ENCODE measurements around the gene PCDH15. TPM values are rescaled to one million over a fixed set of nuclear protein-coding genes. Genes with fewer than 3 reads are reported as not detected.

PCDH15 gene
- total and polyA plus RNA-seq, 2 experiments from 2014 or later = 0.29 to 0.66 TPM

- no peaks in the 10 kb centered on the region for H3K27me3 ChIP-seq (ENCODE audit: insufficient read depth)
- ATAC-seq (no peak), DNase-seq (ENCODE audit: low spot score) (no peak)
- H3K79me2 ChIP-seq (replicated peaks; ENCODE audit: insufficient read depth) = no peaks in the 10 kb centered on the region
- Mint-ChIP-seq H3K9me3 (no peaks in the 10 kb centered on the region), H3K4me1 (peaks cover 5% of the 10 kb centered on the region; the same call in 1 of the 3 replicates), H3K27ac (no peak overlapping the region), H3K36me3 (ENCODE audit: low read depth) (no peaks in the 10 kb centered on the region), H3K27me3 (ENCODE audit: insufficient read depth, low read depth, poor library complexity) (no peaks in the 10 kb centered on the region), H3K4me3 (no peak overlapping the region)
- no peak overlapping the region for H3K4me3 ChIP-seq
- H3K4me2 ChIP-seq = no peak overlapping the region
- TF ChIP-seq, protein P1, sequence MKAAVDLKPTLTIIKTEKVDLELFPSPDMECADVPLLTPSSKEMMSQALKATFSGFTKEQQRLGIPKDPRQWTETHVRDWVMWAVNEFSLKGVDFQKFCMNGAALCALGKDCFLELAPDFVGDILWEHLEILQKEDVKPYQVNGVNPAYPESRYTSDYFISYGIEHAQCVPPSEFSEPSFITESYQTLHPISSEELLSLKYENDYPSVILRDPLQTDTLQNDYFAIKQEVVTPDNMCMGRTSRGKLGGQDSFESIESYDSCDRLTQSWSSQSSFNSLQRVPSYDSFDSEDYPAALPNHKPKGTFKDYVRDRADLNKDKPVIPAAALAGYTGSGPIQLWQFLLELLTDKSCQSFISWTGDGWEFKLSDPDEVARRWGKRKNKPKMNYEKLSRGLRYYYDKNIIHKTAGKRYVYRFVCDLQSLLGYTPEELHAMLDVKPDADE (IDR thresholded peaks at IDR 0.05) = no peak
- TF ChIP-seq NANOG (IDR thresholded peaks at IDR 0.05; ENCODE audit: borderline replicate concordance) = no peak
- TF ChIP-seq ZNF114 (CRISPR knock-in tag; IDR thresholded peaks at IDR 0.05) = no peak
- TF ChIP-seq EZH2phosphoT487 (IDR thresholded peaks at IDR 0.05; ENCODE audit: unreplicated experiment) = no peak
- TF ChIP-seq REST (IDR thresholded peaks at IDR 0.05; ENCODE audit: unreplicated experiment) = no peak
- no peak for TF ChIP-seq STAT1 (IDR thresholded peaks at IDR 0.05; ENCODE audit: unreplicated experiment)
- TF ChIP-seq, protein P2, sequence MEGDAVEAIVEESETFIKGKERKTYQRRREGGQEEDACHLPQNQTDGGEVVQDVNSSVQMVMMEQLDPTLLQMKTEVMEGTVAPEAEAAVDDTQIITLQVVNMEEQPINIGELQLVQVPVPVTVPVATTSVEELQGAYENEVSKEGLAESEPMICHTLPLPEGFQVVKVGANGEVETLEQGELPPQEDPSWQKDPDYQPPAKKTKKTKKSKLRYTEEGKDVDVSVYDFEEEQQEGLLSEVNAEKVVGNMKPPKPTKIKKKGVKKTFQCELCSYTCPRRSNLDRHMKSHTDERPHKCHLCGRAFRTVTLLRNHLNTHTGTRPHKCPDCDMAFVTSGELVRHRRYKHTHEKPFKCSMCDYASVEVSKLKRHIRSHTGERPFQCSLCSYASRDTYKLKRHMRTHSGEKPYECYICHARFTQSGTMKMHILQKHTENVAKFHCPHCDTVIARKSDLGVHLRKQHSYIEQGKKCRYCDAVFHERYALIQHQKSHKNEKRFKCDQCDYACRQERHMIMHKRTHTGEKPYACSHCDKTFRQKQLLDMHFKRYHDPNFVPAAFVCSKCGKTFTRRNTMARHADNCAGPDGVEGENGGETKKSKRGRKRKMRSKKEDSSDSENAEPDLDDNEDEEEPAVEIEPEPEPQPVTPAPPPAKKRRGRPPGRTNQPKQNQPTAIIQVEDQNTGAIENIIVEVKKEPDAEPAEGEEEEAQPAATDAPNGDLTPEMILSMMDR (conservative IDR thresholded peaks at IDR 0.05; ENCODE audit: low read depth in 2 of 2) = no peak
- no peak for TF ChIP-seq CREB1 (CRISPR knock-in tag; IDR thresholded peaks at IDR 0.05; ENCODE audit: low read depth)
- no peak for TF ChIP-seq EZH2 (IDR thresholded peaks at IDR 0.05; ENCODE audit: low read depth, unreplicated experiment)
- TF ChIP-seq, protein P3, sequence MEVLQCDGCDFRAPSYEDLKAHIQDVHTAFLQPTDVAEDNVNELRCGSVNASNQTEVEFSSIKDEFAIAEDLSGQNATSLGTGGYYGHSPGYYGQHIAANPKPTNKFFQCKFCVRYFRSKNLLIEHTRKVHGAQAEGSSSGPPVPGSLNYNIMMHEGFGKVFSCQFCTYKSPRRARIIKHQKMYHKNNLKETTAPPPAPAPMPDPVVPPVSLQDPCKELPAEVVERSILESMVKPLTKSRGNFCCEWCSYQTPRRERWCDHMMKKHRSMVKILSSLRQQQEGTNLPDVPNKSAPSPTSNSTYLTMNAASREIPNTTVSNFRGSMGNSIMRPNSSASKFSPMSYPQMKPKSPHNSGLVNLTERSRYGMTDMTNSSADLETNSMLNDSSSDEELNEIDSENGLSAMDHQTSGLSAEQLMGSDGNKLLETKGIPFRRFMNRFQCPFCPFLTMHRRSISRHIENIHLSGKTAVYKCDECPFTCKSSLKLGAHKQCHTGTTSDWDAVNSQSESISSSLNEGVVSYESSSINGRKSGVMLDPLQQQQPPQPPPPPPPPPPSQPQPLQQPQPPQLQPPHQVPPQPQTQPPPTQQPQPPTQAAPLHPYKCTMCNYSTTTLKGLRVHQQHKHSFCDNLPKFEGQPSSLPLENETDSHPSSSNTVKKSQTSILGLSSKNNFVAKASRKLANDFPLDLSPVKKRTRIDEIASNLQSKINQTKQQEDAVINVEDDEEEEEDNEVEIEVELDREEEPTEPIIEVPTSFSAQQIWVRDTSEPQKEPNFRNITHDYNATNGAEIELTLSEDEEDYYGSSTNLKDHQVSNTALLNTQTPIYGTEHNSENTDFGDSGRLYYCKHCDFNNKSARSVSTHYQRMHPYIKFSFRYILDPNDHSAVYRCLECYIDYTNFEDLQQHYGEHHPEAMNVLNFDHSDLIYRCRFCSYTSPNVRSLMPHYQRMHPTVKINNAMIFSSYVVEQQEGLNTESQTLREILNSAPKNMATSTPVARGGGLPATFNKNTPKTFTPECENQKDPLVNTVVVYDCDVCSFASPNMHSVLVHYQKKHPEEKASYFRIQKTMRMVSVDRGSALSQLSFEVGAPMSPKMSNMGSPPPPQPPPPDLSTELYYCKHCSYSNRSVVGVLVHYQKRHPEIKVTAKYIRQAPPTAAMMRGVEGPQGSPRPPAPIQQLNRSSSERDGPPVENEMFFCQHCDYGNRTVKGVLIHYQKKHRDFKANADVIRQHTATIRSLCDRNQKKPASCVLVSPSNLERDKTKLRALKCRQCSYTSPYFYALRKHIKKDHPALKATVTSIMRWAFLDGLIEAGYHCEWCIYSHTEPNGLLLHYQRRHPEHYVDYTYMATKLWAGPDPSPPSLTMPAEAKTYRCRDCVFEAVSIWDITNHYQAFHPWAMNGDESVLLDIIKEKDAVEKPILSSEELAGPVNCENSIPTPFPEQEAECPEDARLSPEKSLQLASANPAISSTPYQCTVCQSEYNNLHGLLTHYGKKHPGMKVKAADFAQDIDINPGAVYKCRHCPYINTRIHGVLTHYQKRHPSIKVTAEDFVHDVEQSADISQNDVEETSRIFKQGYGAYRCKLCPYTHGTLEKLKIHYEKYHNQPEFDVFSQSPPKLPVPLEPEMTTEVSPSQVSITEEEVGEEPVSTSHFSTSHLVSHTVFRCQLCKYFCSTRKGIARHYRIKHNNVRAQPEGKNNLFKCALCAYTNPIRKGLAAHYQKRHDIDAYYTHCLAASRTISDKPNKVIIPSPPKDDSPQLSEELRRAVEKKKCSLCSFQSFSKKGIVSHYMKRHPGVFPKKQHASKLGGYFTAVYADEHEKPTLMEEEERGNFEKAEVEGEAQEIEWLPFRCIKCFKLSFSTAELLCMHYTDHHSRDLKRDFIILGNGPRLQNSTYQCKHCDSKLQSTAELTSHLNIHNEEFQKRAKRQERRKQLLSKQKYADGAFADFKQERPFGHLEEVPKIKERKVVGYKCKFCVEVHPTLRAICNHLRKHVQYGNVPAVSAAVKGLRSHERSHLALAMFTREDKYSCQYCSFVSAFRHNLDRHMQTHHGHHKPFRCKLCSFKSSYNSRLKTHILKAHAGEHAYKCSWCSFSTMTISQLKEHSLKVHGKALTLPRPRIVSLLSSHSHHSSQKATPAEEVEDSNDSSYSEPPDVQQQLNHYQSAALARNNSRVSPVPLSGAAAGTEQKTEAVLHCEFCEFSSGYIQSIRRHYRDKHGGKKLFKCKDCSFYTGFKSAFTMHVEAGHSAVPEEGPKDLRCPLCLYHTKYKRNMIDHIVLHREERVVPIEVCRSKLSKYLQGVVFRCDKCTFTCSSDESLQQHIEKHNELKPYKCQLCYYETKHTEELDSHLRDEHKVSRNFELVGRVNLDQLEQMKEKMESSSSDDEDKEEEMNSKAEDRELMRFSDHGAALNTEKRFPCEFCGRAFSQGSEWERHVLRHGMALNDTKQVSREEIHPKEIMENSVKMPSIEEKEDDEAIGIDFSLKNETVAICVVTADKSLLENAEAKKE (CRISPR knock-in tag; IDR thresholded peaks at IDR 0.05) = no peak
- no peak for TF ChIP-seq ZNF331 (CRISPR knock-in tag; IDR thresholded peaks at IDR 0.05; ENCODE audit: low read depth)
- no peak for TF ChIP-seq POLR2AphosphoS5 (IDR thresholded peaks at IDR 0.05; ENCODE audit: low read depth)
- no peaks in the 10 kb centered on the region for H3K9me2 ChIP-seq (ENCODE audit: insufficient read depth)
- H3K36me3 ChIP-seq (ENCODE audit: insufficient read depth) = no peaks in the 10 kb centered on the region
- H3K27ac ChIP-seq (ENCODE audit: low read depth) = no peak overlapping the region
- H3K4me1 ChIP-seq (ENCODE audit: insufficient read depth) = no peaks in the 10 kb centered on the region
- no peaks in the 10 kb centered on the region for H4K20me1 ChIP-seq (replicated peaks; ENCODE audit: insufficient read depth)
- no peak overlapping the region for H2AFZ ChIP-seq
- H3F3A ChIP-seq (replicated peaks; ENCODE audit: low read depth) = no peaks in the 10 kb centered on the region
Observed at GRCh38 chr10:53898532-53898931, 902.5 kb downstream of the PCDH15 start.
